ENCODE results near the gene ATP6V0A4.
"Not testable (repeated sequence)": the region's sequence is repeated elsewhere in the genome, so short reads cannot be mapped to it uniquely, and the experiment has no call there.

The ATP6V0A4 gene

DNA sequence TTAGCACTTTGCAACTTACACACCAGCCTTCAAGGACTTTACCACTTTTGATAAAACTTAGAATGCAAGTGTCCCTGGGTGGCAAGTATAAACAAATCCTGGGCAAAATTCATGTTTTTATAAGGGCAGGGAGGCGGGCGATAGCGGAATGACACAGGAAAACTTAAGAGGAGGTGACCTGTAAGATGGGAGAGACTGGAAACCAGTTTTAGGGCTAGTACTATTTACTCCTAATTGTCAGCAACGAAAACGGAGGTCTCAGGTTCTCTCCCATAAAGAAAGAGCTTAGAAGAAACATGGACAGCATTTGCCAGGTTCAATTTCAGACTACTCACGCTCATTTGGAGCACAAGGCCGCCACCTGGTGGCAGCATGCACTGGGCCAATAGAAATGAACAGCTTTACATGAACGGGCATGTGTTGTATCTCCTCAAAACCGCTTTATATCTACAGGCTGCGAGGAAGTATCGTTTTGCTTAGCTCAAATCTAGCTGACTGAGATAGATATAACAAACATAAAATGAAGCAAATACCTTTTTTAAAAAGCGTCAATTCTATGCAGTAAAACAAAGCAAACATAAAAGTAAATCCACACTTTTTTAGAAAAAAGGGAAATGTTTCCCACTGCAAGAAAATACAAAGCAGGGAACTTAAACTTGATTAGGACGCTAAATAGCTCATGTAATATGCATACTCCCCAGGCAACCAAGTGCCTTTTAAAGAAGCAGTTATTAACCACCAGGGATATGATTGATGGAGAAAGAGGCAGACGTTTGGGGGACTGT, 59.3 kb downstream of the ATP6V0A4 start:
- Histone ChIP-seq H3K4me2 (ENCODE audit: low read depth, low read length, poor library complexity, severe bottlenecking) (no peak overlapping the region), H3K9me2 (replicated peaks; ENCODE audit: insufficient read depth, low read length) (no peaks in the 10 kb centered on the region), H3K36me3 (ENCODE audit: low read length) (no peaks in the 10 kb centered on the region), H3F3A (ENCODE audit: insufficient read depth) (no peaks in the 10 kb centered on the region), H2AFZ (ENCODE audit: low read depth, low read length, severe bottlenecking) (no peak overlapping the region), H3K9me3 (ENCODE audit: insufficient read depth, low read length) (no peaks in the 10 kb centered on the region), H3K79me2 (ENCODE audit: insufficient read depth, low read length) (no peaks in the 10 kb centered on the region), H3K9ac (ENCODE audit: low read length) (no peak overlapping the region), H3K27me3 (ENCODE audit: low read length) (no peaks in the 10 kb centered on the region), H3K4me3 (ENCODE audit: insufficient read depth, low read length, poor library complexity, severe bottlenecking) (no peak overlapping the region), H4K20me1 (ENCODE audit: low read depth, low read length) (no peaks in the 10 kb centered on the region), H3K27ac (ENCODE audit: low read depth, low read length) (no peak overlapping the region)
- no peak for TF ChIP-seq EZH2phosphoT487 (conservative IDR thresholded peaks at IDR 0.05; ENCODE audit: low read length)
- TF ChIP-seq, protein P1, sequence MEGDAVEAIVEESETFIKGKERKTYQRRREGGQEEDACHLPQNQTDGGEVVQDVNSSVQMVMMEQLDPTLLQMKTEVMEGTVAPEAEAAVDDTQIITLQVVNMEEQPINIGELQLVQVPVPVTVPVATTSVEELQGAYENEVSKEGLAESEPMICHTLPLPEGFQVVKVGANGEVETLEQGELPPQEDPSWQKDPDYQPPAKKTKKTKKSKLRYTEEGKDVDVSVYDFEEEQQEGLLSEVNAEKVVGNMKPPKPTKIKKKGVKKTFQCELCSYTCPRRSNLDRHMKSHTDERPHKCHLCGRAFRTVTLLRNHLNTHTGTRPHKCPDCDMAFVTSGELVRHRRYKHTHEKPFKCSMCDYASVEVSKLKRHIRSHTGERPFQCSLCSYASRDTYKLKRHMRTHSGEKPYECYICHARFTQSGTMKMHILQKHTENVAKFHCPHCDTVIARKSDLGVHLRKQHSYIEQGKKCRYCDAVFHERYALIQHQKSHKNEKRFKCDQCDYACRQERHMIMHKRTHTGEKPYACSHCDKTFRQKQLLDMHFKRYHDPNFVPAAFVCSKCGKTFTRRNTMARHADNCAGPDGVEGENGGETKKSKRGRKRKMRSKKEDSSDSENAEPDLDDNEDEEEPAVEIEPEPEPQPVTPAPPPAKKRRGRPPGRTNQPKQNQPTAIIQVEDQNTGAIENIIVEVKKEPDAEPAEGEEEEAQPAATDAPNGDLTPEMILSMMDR (IDR thresholded peaks at IDR 0.05; ENCODE audit: insufficient read depth, low read length, poor library complexity, severe bottlenecking): peak; percentile 90

DNA sequence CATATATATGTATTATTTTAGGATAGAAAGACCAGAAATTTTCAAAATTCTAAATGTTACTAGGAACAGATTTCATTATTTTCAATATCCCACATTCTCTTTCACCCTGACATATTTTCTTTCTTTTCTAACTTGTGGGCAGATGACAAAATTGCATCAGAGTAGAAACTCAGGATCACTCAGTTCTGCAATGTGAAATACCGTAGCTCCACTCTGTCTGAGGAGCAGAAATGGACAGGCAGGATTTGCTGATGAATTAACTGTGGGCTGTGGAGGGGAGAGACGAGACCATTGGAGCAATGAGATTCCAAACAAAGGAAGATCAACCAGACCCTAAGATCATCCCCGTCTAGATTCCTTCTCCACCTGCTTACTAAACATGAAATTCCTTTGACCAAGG, 59.9 kb downstream of the ATP6V0A4 start:
- Histone ChIP-seq H2AFZ (ENCODE audit: low read depth, low read length, severe bottlenecking) (no peak overlapping the region), H3K4me2 (ENCODE audit: low read depth, low read length, poor library complexity, severe bottlenecking) (no peak overlapping the region), H3F3A (ENCODE audit: insufficient read depth) (no peaks in the 10 kb centered on the region), H3K79me2 (ENCODE audit: insufficient read depth, low read length) (no peaks in the 10 kb centered on the region), H3K27ac (ENCODE audit: low read depth, low read length) (no peak overlapping the region), H3K9ac (ENCODE audit: low read length) (no peak overlapping the region), H3K27me3 (ENCODE audit: low read length) (no peaks in the 10 kb centered on the region), H3K9me2 (replicated peaks; ENCODE audit: insufficient read depth, low read length) (no peaks in the 10 kb centered on the region), H4K20me1 (ENCODE audit: low read depth, low read length) (no peaks in the 10 kb centered on the region), H3K36me3 (ENCODE audit: low read length) (no peaks in the 10 kb centered on the region), H3K4me3 (ENCODE audit: insufficient read depth, low read length, poor library complexity, severe bottlenecking) (no peak overlapping the region), H3K9me3 (ENCODE audit: insufficient read depth, low read length) (no peaks in the 10 kb centered on the region)
- TF ChIP-seq, protein P1 (IDR thresholded peaks at IDR 0.05; ENCODE audit: insufficient read depth, low read length, poor library complexity, severe bottlenecking): no peak
- no peak for TF ChIP-seq EZH2phosphoT487 (conservative IDR thresholded peaks at IDR 0.05; ENCODE audit: low read length)

DNA sequence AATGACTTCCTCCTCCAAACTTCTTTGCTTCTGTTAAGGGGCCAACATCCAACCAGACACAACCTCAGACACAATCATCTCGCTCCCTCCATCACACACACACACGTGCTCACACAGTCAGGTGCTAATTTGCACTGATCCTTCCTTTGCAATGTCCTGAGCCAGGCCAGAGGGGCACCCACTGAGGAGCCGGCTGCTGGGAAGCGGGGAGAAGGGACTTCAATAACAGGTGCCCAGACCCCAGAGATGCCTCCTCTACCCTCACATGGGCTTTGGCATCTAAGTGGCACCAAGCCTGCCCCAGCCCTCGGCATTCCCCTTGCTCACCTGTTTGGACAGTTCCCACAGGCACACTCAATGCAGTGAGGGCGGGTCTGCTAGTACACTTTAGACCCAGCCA, 62.6 kb downstream of the ATP6V0A4 start:
- Histone ChIP-seq H3K4me3 (ENCODE audit: insufficient read depth, low read length, poor library complexity, severe bottlenecking) (no peak overlapping the region), H3K9ac (ENCODE audit: low read length) (no peak overlapping the region), H3F3A (ENCODE audit: insufficient read depth) (no peaks in the 10 kb centered on the region), H3K36me3 (ENCODE audit: low read length) (no peaks in the 10 kb centered on the region), H4K20me1 (ENCODE audit: low read depth, low read length) (no peaks in the 10 kb centered on the region), H3K9me3 (ENCODE audit: insufficient read depth, low read length) (no peaks in the 10 kb centered on the region), H3K79me2 (ENCODE audit: insufficient read depth, low read length) (no peaks in the 10 kb centered on the region), H3K4me2 (ENCODE audit: low read depth, low read length, poor library complexity, severe bottlenecking) (no peak overlapping the region), H3K9me2 (replicated peaks; ENCODE audit: insufficient read depth, low read length) (no peaks in the 10 kb centered on the region), H3K27me3 (ENCODE audit: low read length) (no peaks in the 10 kb centered on the region), H2AFZ (ENCODE audit: low read depth, low read length, severe bottlenecking) (no peak overlapping the region), H3K27ac (ENCODE audit: low read depth, low read length) (no peak overlapping the region)
- TF ChIP-seq EZH2phosphoT487 (conservative IDR thresholded peaks at IDR 0.05; ENCODE audit: low read length): no peak
- TF ChIP-seq, protein P1 (IDR thresholded peaks at IDR 0.05; ENCODE audit: insufficient read depth, low read length, poor library complexity, severe bottlenecking): no peak

DNA sequence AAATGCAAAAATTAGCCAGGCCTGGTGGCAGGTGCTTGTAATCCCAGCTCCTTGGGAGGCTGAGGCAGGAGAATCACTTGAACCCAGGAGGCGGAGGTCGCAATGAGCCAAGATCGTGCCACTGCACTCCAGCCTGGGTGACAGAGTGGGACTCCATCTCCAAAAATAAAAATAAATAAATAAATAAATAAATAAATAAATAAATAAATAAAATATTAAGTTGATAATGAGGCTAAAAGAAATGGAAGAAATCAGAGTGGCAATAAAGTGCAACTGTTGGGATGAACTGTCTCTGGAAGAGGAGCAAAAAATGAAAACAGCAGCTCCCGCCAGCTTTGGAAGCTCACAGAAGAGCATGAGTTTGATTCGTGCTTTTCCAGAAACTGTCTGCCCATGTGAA, 66.3 kb downstream of the ATP6V0A4 start:
- H3F3A ChIP-seq (ENCODE audit: insufficient read depth); H3K36me3 ChIP-seq (ENCODE audit: low read length); H3K9me3 ChIP-seq (ENCODE audit: insufficient read depth, low read length); H3K9ac ChIP-seq (ENCODE audit: low read length); H3K4me3 ChIP-seq (ENCODE audit: insufficient read depth, low read length, poor library complexity, severe bottlenecking); H3K27ac ChIP-seq (ENCODE audit: low read depth, low read length); H4K20me1 ChIP-seq (ENCODE audit: low read depth, low read length); H3K9me2 ChIP-seq (replicated peaks; ENCODE audit: insufficient read depth, low read length); H3K79me2 ChIP-seq (ENCODE audit: insufficient read depth, low read length); H3K4me2 ChIP-seq (ENCODE audit: low read depth, low read length, poor library complexity, severe bottlenecking); H3K27me3 ChIP-seq (ENCODE audit: low read length); H2AFZ ChIP-seq (ENCODE audit: low read depth, low read length, severe bottlenecking): not testable (repeated sequence)
